ENCODE measurements around the gene TIMP2. TPM values are rescaled to one million over a fixed set of nuclear protein-coding genes. Genes with fewer than 3 reads are reported as not detected.

The TIMP2 gene
- polyA plus RNA-seq, 1 donor from 2014 or later, result 25.6 TPM

- no peaks in the 10 kb centered on the region for H4K20me1 ChIP-seq (ENCODE audit: insufficient read depth)
- H3K36me3 ChIP-seq (ENCODE audit: insufficient read depth, low read length), result no peaks in the 10 kb centered on the region
- H3K9me2 ChIP-seq (ENCODE audit: insufficient read depth, low read length), result no peaks in the 10 kb centered on the region
Observed at GRCh38 chr17:78825696-78826095, 99.5 kb downstream of the TIMP2 start.

GRCh38 chr17:78824240-78824639 is 100.9 kb downstream of the TIMP2 start:
- TF ChIP-seq, protein P1, sequence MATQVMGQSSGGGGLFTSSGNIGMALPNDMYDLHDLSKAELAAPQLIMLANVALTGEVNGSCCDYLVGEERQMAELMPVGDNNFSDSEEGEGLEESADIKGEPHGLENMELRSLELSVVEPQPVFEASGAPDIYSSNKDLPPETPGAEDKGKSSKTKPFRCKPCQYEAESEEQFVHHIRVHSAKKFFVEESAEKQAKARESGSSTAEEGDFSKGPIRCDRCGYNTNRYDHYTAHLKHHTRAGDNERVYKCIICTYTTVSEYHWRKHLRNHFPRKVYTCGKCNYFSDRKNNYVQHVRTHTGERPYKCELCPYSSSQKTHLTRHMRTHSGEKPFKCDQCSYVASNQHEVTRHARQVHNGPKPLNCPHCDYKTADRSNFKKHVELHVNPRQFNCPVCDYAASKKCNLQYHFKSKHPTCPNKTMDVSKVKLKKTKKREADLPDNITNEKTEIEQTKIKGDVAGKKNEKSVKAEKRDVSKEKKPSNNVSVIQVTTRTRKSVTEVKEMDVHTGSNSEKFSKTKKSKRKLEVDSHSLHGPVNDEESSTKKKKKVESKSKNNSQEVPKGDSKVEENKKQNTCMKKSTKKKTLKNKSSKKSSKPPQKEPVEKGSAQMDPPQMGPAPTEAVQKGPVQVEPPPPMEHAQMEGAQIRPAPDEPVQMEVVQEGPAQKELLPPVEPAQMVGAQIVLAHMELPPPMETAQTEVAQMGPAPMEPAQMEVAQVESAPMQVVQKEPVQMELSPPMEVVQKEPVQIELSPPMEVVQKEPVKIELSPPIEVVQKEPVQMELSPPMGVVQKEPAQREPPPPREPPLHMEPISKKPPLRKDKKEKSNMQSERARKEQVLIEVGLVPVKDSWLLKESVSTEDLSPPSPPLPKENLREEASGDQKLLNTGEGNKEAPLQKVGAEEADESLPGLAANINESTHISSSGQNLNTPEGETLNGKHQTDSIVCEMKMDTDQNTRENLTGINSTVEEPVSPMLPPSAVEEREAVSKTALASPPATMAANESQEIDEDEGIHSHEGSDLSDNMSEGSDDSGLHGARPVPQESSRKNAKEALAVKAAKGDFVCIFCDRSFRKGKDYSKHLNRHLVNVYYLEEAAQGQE (IDR thresholded peaks at IDR 0.05; ENCODE audit: borderline replicate concordance), result no peak
- TF ChIP-seq CTCF (IDR thresholded peaks at IDR 0.05; ENCODE audit: poor library complexity, severe bottlenecking) (no peak), RAD21 (conservative IDR thresholded peaks at IDR 0.05) (no peak), POLR2AphosphoS5 (IDR thresholded peaks at IDR 0.05) (no peak), EP300 (conservative IDR thresholded peaks at IDR 0.05; ENCODE audit: poor library complexity, severe bottlenecking) (no peak), SMC3 (conservative IDR thresholded peaks at IDR 0.05; ENCODE audit: poor library complexity) (no peak), EZH2 (IDR thresholded peaks at IDR 0.05; ENCODE audit: borderline replicate concordance, insufficient read depth, low read length, poor library complexity, severe bottlenecking) (no peak), MXI1 (conservative IDR thresholded peaks at IDR 0.05; ENCODE audit: poor library complexity, severe bottlenecking) (no peak), TAF1 (IDR thresholded peaks at IDR 0.05; ENCODE audit: low read depth) (no peak)

More at GRCh38 chr17:78825696-78826095, 99.5 kb downstream of the TIMP2 start:
- no peaks in the 10 kb centered on the region for H3K79me2 ChIP-seq (replicated peaks; ENCODE audit: insufficient read depth, low read length)
- no peak overlapping the region for H2AFZ ChIP-seq (ENCODE audit: low read depth, low read length)
- TF ChIP-seq EZH2 (IDR thresholded peaks at IDR 0.05; ENCODE audit: borderline replicate concordance, insufficient read depth, low read length, poor library complexity, severe bottlenecking) (no peak), CTCF (IDR thresholded peaks at IDR 0.05; ENCODE audit: poor library complexity, severe bottlenecking) (no peak), RAD21 (conservative IDR thresholded peaks at IDR 0.05) (no peak), MXI1 (conservative IDR thresholded peaks at IDR 0.05; ENCODE audit: poor library complexity, severe bottlenecking) (no peak), TAF1 (IDR thresholded peaks at IDR 0.05; ENCODE audit: low read depth) (no peak), POLR2AphosphoS5 (IDR thresholded peaks at IDR 0.05) (no peak), EP300 (conservative IDR thresholded peaks at IDR 0.05; ENCODE audit: poor library complexity, severe bottlenecking) (no peak), SMC3 (conservative IDR thresholded peaks at IDR 0.05; ENCODE audit: poor library complexity) (no peak)
- TF ChIP-seq, protein P1 (IDR thresholded peaks at IDR 0.05; ENCODE audit: borderline replicate concordance), result no peak
- no peaks in the 10 kb centered on the region for H3K9me3 ChIP-seq (ENCODE audit: low read length)
- H3K27me3 ChIP-seq (ENCODE audit: insufficient read depth, low read depth, low read length), result no peaks in the 10 kb centered on the region
- no peak overlapping the region for H3K27ac ChIP-seq (ENCODE audit: low read length)
- H3K9ac ChIP-seq (ENCODE audit: low read length), result no peak overlapping the region
- H3K4me3 ChIP-seq (ENCODE audit: low read length), result no peak overlapping the region
- no peaks in the 10 kb centered on the region for H3F3A ChIP-seq (ENCODE audit: insufficient read depth, low read length, poor library complexity, severe bottlenecking)
- no peak overlapping the region for H3K4me2 ChIP-seq (ENCODE audit: low read length)

More at GRCh38 chr17:78824240-78824639, 100.9 kb downstream of the TIMP2 start:
- Histone ChIP-seq H3K4me2 (ENCODE audit: low read length) (no peak overlapping the region), H3K36me3 (ENCODE audit: insufficient read depth, low read length) (no peaks in the 10 kb centered on the region), H3K27me3 (ENCODE audit: insufficient read depth, low read depth, low read length) (no peaks in the 10 kb centered on the region), H3F3A (ENCODE audit: insufficient read depth, low read length, poor library complexity, severe bottlenecking) (no peaks in the 10 kb centered on the region), H3K9me2 (ENCODE audit: insufficient read depth, low read length) (no peaks in the 10 kb centered on the region), H3K27ac (ENCODE audit: low read length) (no peak overlapping the region), H2AFZ (ENCODE audit: low read depth, low read length) (no peak overlapping the region), H3K9me3 (ENCODE audit: low read length) (no peaks in the 10 kb centered on the region), H4K20me1 (ENCODE audit: insufficient read depth) (no peaks in the 10 kb centered on the region), H3K4me3 (ENCODE audit: low read length) (no peak overlapping the region), H3K79me2 (replicated peaks; ENCODE audit: insufficient read depth, low read length) (no peaks in the 10 kb centered on the region), H3K9ac (ENCODE audit: low read length) (no peak overlapping the region)
